Hematopoietic multipotent progenitor cell treated with erythropoietin and hydrocortisone succinate and interleukin-3 and kit ligand, for 15 days (in vitro differentiated cells): ENCODE measurements around the gene PDLIM4.

Experiments used
- DNase-seq: peaks from one replicate; pipeline ENCODE4 v3.0.0-alpha.2; 2015; ENCODE audit warnings: low spot score

PDLIM4 gene

GRCh38 chr5:132257131-132258101 lies at the start of gene PDLIM4:
PDLIM4 (plus strand) TSS chr5:132257696; CDS start chr5:132257735, 39 bp downstream.
- DNase-seq = no peak

GRCh38 chr5:132207778-132208177 lies 49.7 kb upstream of the PDLIM4 start:
- DNase-seq = no peak

DNA sequence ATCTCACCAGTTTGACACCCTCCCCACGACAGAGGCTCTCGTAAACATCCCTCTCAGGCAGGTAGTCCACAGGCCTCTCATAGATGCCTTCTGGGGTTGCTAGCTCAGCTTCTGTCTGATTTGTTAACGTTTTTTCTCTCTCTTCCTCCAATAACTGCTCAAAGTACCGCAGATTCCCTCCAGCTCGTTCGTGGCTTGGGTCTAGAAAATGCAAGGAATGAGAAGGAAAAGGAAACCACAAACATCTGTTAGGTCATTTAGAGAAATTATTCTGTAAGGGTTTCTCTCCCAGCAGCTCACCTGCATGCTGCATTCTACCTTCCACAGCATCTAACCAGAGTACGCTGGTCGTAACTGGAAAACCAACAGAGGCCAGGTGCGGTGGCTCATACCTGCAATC lies 48.4 kb upstream of the PDLIM4 start:
- no peak for DNase-seq

GRCh38 chr5:132209901-132210545 lies 47.5 kb upstream of the PDLIM4 start:
- DNase-seq = no peak

- DNase-seq = no peak
Observed at GRCh38 chr5:132210944-132211343, 46.6 kb upstream of the PDLIM4 start.

DNA sequence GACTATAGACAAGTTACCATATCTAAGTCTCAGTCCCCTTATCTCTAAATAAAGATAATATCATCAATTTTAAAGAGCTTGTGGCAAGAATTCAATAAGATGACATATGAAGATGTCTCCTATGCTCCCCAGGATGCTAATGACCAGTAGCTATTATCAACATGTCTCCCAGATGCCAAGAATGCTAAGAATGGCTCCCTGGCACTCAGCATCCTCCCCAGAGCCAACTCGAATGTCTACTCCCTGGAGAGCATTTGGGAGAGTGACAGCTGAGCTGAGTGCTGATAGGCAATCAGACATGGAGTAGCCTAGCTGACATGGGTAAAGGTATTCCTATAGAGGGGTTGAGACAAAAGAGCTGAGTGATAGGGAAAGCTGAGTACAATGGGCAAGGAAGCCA lies 45.7 kb upstream of the PDLIM4 start:
- no peak for DNase-seq

DNA sequence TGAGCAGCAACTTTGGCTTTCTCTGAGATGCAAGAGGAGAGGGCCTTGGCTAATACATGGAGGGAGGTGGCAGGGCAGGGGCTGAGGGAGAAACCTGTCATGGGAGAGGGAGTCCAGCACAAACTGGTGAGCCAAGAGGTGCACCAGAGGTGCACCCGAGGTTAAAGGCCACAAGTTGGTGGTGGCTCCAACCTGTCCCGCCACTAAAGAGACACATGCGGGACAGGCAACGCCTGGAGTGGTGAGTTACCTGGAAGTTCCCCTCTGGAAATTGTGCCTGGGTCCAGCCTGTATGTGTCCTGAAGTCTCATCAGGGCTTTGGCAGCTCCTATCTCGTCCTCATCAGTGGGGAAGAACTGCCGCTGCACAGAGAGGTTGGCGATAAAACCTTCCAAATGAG lies 43.8 kb upstream of the PDLIM4 start:
- no peak for DNase-seq

GRCh38 chr5:132214491-132214890 lies 43.0 kb upstream of the PDLIM4 start:
- no peak for DNase-seq

GRCh38 chr5:132215329-132215728 lies 42.2 kb upstream of the PDLIM4 start:
- no peak for DNase-seq

- no peak for DNase-seq
Observed at GRCh38 chr5:132218321-132218720, 39.2 kb upstream of the PDLIM4 start.

DNA sequence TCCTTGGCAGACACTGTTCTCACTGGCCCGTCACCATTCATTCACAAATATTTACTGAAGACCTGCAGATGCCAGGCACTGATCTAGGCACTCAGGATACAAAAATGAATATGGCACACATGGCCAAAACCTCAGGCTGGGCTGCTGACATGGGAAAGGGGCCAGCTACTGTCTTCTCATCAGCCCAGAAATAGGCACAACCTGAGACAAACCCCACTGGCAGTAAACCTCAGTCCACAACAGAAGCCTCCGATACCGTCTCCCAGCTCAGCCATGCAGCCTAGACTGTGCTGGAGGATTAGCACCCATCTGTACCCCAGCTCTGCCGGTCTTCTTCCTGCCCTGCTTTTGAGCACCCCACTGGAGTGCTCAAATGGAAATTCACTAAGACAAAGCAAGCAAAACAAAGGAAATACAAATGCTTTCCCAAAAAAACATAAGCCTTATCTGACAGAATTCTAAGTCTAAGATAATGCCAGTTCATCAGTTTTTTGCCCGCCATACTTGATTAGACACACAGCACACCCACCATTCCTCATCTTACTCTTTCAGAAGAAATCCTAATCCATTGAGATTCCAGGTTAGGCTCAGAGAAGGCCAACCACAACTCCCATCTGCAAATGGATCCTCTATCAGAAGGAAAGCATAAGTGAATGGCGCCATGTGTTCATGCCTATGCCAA lies 38.1 kb upstream of the PDLIM4 start:
- no peak for DNase-seq

- DNase-seq = no peak
Observed at GRCh38 chr5:132219981-132220380, 37.5 kb upstream of the PDLIM4 start.

DNA sequence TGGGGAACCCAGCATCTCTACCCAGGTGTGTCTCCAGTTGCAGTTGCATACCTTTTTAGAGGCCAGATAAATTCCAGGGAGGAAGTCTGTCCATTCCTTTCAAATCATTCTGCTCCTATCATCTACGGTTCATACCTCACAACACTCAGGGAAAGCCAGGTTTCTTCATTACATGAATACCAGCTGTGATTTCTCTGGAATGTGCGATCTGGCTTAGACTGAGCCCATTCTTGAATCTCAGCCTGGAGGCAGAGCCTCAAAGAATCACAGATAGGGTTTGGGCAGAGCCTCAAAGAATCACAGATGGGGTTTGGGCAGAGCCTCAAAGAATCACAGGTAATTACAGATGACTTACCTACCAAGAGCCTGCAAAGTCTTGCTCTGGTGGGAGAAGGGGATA lies 37.0 kb upstream of the PDLIM4 start:
- no peak for DNase-seq

GRCh38 chr5:132221781-132222648 lies 35.5 kb upstream of the PDLIM4 start:
- DNase-seq = no peak

DNA sequence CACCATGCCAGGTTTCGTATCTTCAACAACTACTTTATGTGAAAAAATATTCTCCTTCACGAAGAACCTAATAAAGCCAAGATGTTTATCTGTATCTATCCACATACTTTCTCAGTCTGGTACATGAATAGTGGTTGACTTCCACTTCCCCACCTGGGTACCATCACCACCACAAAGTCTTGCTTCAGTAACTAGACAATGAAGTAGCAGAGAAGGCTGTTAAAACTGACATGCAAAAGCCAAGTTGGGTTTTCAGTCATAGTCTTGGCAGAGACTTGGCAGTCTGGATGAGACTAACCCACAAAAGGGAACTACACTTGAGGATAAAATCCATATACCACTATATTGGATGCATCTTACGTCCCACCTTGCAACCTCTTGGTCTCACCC lies 34.9 kb upstream of the PDLIM4 start:
- DNase-seq = no peak

DNA sequence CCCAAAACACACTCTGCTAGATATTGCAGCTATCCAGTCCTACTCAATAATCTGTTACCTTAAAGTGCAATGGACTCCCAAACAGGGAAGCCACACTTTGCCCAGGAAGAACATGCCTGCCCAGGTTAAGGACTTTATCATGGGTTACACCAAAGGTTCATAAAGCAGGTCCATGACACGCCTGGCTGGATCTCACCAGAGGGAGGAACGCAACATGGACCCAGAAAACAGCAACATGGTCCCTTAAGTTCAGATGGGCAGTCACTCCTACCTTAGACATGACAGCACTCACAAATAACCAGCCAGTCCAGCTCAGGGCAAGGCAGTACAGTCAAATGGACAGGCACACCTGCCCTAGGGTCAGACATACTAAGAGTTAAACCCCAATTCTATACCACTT lies 33.6 kb upstream of the PDLIM4 start:
- DNase-seq = no peak

GRCh38 chr5:132224716-132225115 lies 32.8 kb upstream of the PDLIM4 start:
- DNase-seq = no peak

GRCh38 chr5:132225165-132226032 lies 32.1 kb upstream of the PDLIM4 start:
- DNase-seq = peak; percentile 73

DNA sequence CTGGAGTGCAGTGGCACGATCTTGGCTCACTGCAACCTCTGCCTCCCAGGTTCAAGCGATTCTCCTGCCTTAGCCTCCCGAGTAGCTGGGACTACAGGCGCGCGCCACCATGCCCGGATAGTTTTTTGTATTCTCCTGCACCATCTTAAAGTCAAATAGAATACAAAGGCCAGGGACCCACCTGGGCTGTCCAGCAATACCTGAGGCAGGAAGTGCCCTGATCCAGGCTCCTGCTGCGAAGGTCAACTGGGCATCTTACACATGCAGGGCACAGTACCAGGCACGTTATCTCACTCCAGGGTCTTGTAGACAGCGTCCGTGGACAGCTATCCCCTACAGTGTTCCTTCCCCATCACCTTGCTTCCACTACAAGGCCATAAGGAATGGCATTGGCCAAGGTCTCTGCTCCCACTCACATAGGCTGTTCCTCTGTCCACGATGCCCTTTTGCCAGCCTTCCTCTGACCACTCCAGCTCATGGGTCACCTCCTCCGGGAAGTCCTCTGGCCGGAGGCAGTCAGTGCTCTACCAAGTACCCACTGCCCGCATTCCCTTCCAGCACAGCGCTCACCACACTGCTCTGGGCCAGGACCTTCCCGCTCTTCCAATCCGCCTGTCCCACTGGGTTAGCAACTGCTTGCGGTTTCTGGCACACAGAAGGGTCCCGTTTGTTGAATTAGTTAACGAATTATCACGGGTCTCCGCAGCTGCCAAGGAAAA lies 30.8 kb upstream of the PDLIM4 start:
- DNase-seq = no peak

GRCh38 chr5:132227235-132227484 lies 30.3 kb upstream of the PDLIM4 start:
- no peak for DNase-seq
